ENCODE data around the gene ACVR1C.
A peak's percentile ranks its signal among the peaks of the same experiment; 100 is the strongest.
"Not testable (repeated sequence)": the region's sequence is repeated elsewhere in the genome, so short reads cannot be mapped to it uniquely, and the experiment has no call there.

Gene ACVR1C

DNA sequence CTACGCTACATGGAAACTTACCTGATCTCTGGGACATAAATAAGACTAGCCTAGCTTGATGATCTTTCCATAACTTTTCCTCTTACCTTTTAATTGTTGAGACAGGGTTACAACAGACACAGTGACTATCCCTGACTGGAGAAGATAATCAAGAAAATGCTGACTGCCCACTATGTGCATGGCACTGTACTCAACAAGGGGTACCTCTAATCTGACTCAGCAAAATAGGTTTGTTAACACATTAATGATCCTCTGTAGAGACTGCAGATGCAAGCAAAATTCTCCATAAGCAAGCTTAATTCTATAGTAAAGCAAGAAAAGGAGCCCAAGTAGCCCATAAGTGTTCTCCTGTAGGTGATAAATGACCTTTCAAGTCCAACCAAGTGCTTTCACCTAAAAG lies 25.5 kb downstream of the ACVR1C start:
- Mint-ChIP-seq H3K4me3 (no peak overlapping the region), H3K36me3 (no peaks in the 10 kb centered on the region), H3K27ac (no peak overlapping the region), H3K27me3 (peaks cover 3% of the 10 kb centered on the region), H3K9me3 (no peaks in the 10 kb centered on the region), H3K4me1 (no peaks in the 10 kb centered on the region)
- ATAC-seq: no peak

DNA sequence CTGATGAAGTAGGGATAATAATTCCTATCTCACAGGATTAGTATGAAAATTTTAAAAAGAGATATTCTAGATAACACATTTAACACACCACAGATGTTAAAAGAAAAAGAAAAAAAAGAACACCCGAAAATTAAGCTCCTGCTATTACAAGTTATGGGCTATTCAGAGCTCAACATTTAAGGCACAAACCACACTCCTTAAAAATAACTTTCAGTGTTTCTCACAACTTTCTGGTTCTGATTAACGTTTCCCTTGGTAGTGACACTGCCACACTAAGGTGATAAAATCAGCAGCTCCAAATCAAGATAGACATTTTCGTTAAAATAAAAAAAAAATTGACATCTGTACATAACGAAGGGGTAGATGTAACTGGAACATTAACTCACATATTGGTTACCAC lies 26.9 kb downstream of the ACVR1C start:
- ATAC-seq: no peak
- Mint-ChIP-seq H3K27ac (no peak overlapping the region), H3K27me3 (no peaks in the 10 kb centered on the region), H3K4me3 (no peak overlapping the region), H3K9me3 (no peaks in the 10 kb centered on the region), H3K4me1 (peaks cover 8% of the 10 kb centered on the region), H3K36me3 (no peaks in the 10 kb centered on the region)

DNA sequence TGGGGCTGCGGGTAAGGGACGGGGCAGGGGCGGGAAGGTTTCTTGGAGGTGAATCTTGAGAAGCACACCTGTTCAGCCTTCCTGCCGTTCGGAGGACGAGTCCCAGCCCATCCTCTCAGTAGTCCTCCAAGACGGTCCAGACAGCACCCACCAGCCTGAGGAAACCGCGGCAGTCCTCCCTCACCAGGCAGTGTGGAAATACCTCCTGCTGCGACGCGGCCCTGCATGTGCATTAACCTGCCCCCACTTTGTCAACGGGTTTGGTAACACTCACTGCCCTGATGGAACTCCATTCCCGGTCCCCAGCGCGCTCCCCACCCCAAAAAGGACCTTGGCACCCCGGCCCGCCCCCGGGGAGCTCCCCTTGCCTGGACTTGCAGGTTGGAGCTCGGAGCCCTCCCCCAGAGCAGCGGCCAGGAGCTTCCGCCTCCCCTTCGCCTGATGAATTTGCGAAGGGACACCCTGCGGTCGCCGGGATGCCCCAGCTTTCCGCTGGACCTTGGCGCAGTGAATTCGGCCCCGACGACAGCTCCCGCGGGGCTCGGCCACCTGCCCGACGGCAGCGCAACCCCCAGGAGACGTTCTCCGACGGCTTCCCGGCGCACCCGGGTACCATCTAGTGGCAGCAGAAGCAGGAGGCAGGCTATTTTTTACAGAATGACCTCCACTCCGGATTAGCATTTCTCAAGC lies 31.5 kb downstream of the ACVR1C start:
- peak overlapping the region; percentile 61 for H3K4me3 Mint-ChIP-seq

DNA sequence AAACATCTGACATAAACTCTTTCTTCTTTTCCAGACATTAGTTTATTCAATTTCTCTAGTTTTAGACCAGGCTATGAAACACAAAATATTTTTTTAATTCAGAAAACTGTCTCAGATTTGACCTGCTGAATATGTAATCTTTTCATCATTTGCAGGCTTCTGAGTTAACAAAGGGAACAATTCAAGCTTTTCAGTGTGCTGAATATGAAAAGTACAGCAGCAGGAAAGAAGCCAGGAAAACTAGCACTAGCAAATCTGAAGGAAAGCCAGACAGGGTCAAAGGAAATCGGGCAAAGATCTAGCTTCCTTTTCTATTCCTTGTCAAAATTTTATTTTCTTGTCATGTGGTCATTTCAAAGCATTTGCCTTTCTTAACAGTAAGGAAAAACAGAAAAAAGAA lies 35.3 kb downstream of the ACVR1C start:
- no peak for ATAC-seq
- H3K27me3 Mint-ChIP-seq: no peaks in the 10 kb centered on the region
- H3K4me1 Mint-ChIP-seq: peaks cover 14% of the 10 kb centered on the region
- H3K4me3 Mint-ChIP-seq: no peak overlapping the region
- H3K9me3 Mint-ChIP-seq: no peaks in the 10 kb centered on the region
- H3K36me3 Mint-ChIP-seq: no peaks in the 10 kb centered on the region
- H3K27ac Mint-ChIP-seq: no peak overlapping the region

More for the DNA sequence above, 31.5 kb downstream of the ACVR1C start:
- Mint-ChIP-seq H3K4me1 (peaks cover 14% of the 10 kb centered on the region), H3K27ac (no peak overlapping the region), H3K9me3 (no peaks in the 10 kb centered on the region), H3K27me3 (no peaks in the 10 kb centered on the region), H3K36me3 (no peaks in the 10 kb centered on the region)
- peak; percentile 69 for ATAC-seq

DNA sequence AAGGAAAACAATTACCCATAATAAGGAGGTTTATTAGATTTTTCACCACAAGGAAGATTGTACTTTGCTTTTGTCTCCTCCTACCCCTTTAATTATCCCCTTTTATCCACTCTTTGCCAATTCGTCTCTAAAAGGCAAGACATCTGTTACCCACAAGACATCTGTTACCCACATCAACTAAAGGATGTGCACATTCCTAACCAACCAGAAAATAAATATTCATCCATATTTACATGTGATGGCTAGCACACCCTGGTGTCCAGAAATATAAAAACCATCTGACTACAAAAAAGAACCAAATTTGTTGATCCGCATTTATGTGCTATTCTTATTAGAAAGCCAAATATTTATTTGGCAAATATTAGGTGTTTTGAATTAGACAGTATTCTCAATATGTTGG lies 35.7 kb downstream of the ACVR1C start:
- no peaks in the 10 kb centered on the region for H3K27me3 Mint-ChIP-seq
- no peak overlapping the region for H3K27ac Mint-ChIP-seq
- H3K36me3 Mint-ChIP-seq: no peaks in the 10 kb centered on the region
- no peak for ATAC-seq
- no peak overlapping the region for H3K4me3 Mint-ChIP-seq
- no peaks in the 10 kb centered on the region for H3K9me3 Mint-ChIP-seq
- H3K4me1 Mint-ChIP-seq: peaks cover 14% of the 10 kb centered on the region

DNA sequence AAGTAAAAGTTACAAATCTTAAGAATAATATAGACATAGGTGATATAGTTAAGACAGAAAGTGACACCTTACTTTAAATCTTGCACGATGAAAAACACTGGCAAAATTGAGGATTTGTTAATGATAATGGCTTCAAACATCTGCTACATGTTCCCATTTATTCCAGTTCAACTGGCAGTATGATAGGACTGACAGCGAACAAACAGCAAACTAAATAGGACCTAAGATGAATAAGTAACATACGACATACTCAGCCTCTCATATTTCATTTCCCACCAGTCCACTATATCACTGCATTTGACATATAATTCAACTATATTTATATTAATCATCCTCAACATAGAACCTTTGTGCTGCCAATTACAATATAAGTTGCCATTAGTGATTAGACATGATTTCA lies 36.3 kb downstream of the ACVR1C start:
- no peaks in the 10 kb centered on the region for H3K9me3 Mint-ChIP-seq
- no peaks in the 10 kb centered on the region for H3K27me3 Mint-ChIP-seq
- peaks cover 11% of the 10 kb centered on the region for H3K4me1 Mint-ChIP-seq
- no peak for ATAC-seq
- no peak overlapping the region for H3K27ac Mint-ChIP-seq
- H3K4me3 Mint-ChIP-seq: no peak overlapping the region
- no peaks in the 10 kb centered on the region for H3K36me3 Mint-ChIP-seq

DNA sequence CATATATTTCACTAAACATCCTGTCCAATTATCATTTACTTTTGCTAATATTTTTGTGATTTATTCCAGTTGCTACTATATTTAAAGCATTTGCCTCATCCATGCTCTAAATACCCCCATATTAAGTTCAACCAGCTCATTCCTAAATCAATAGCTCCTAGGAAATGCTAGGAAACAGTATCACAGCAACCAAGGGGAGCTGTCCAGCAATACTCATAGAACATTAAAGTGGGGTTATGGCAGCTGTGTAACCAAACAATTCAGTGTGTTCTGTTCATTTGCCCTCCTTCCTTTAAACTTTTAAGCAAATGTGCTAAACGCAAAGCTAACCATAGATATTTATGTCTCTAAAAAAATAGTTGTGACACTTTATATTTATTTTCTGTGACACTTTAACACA lies 41.1 kb downstream of the ACVR1C start:
- Mint-ChIP-seq H3K4me1 (peaks cover under 1% of the 10 kb centered on the region), H3K27me3 (no peaks in the 10 kb centered on the region)

DNA sequence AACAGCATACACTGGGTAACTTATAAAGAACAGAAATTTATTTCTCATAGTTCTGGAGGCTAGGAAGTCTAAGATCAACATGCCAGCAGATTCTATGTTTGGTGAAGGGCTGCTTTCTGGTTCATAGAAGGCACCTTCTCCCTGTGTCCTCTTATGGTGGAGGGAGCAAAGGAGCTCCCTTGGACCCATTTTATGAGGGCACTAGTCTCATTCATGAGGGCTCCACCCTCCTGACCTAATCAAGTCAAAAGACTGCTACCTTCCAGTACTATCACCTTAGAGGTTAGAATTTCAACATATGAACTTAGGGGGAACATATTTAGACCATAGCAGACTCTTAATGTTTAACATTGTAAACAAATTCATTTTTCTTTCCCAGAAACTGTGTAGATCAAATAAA lies 54.5 kb downstream of the ACVR1C start:
- H3K27me3 Mint-ChIP-seq: peaks cover 14% of the 10 kb centered on the region
- H3K4me3 Mint-ChIP-seq: no peak overlapping the region
- no peaks in the 10 kb centered on the region for H3K9me3 Mint-ChIP-seq
- ATAC-seq: no peak
- no peaks in the 10 kb centered on the region for H3K36me3 Mint-ChIP-seq
- H3K27ac Mint-ChIP-seq: no peak overlapping the region
- peaks cover 5% of the 10 kb centered on the region for H3K4me1 Mint-ChIP-seq

More for the DNA sequence above, 41.1 kb downstream of the ACVR1C start:
- H3K36me3 Mint-ChIP-seq: no peaks in the 10 kb centered on the region
- no peak overlapping the region for H3K4me3 Mint-ChIP-seq
- no peak overlapping the region for H3K27ac Mint-ChIP-seq
- no peaks in the 10 kb centered on the region for H3K9me3 Mint-ChIP-seq
- no peak for ATAC-seq

DNA sequence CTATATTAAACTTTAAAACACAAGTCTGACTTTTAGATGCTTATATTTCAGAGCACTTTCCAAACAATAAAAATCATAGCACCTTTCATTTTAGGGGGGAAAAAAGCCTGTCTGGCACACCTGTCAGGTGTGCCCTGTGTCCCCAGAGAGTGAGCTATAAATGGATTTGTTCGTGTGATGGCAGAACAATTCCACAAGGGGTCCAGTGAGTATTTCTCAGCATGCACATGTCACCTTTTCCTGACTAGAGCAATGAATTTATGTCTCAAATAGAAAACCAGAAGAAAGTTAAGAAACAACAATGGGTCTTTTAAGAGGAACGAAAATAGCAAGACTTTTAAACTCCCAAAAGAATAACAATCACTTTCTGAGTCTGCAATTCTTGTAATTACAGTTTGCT lies 55.9 kb downstream of the ACVR1C start:
- H3K4me1 Mint-ChIP-seq: peaks cover 5% of the 10 kb centered on the region
- no peak for ATAC-seq
- H3K4me3 Mint-ChIP-seq: no peak overlapping the region
- H3K36me3 Mint-ChIP-seq: no peaks in the 10 kb centered on the region
- H3K27me3 Mint-ChIP-seq: peaks cover 5% of the 10 kb centered on the region
- H3K27ac Mint-ChIP-seq: no peak overlapping the region
- no peaks in the 10 kb centered on the region for H3K9me3 Mint-ChIP-seq

DNA sequence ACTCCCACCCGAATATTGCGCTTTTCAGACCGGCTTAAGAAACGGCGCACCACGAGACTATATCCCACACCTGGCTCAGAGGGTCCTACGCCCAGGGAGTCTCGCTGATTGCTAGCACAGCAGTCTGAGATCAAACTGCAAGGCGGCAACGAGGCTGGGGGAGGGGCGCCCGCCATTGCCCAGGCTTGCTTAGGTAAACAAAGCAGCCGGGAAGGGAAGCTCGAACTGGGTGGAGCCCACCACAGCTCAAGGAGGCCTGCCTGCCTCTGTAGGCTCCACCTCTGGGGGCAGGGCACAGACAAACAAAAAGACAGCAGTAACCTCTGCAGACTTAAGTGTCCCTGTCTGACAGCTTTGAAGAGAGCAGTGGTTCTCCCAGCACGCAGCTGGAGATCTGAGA lies 62.0 kb downstream of the ACVR1C start:
- H3K4me3 Mint-ChIP-seq, H3K9me3 Mint-ChIP-seq, H3K27ac Mint-ChIP-seq, H3K36me3 Mint-ChIP-seq, H3K27me3 Mint-ChIP-seq, ATAC-seq, H3K4me1 Mint-ChIP-seq: not testable (repeated sequence)

DNA sequence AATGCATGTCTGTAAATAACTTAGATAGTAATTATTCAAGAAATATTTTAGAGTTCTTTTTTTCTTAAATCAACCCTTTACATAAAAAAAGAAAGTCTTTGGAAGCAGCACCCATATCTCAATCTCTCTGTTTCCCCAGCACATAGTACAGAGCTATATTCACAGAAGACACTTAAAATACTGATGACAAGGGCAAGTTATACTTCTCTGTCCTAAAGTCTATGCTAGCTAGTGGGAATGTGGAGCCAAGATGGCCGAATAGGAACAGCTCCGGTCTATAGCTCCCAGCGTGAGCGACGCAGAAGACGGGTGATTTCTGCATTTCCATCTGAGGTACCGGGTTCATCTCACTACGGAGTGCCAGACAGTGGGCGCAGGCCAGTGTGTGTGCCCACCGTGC lies 62.6 kb downstream of the ACVR1C start:
- not testable (repeated sequence) for H3K27me3 Mint-ChIP-seq, H3K4me1 Mint-ChIP-seq, H3K4me3 Mint-ChIP-seq, H3K9me3 Mint-ChIP-seq, H3K27ac Mint-ChIP-seq, ATAC-seq, H3K36me3 Mint-ChIP-seq

DNA sequence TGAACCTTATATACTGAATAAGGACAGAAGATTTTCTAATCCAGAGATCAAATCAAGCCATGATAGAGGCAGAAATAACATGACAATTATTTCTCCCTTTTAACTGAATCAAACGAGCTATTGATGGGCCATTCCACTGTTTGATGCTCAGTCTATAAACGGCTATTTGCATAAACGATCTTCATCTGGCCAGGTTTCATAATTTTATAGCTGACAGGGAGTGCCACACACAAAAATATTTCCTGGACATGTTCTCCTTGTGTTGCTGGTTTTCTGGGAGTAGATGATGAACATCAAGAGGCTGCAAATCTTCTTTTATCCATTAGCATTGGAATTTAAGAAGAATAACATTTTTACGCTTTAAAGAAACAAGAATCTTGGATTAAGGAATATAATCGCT lies 63.1 kb downstream of the ACVR1C start:
- Mint-ChIP-seq H3K4me3 (no peak overlapping the region), H3K27ac (no peak overlapping the region), H3K4me1 (peaks cover 7% of the 10 kb centered on the region), H3K9me3 (no peaks in the 10 kb centered on the region), H3K27me3 (no peaks in the 10 kb centered on the region), H3K36me3 (no peaks in the 10 kb centered on the region)
- ATAC-seq: no peak

DNA sequence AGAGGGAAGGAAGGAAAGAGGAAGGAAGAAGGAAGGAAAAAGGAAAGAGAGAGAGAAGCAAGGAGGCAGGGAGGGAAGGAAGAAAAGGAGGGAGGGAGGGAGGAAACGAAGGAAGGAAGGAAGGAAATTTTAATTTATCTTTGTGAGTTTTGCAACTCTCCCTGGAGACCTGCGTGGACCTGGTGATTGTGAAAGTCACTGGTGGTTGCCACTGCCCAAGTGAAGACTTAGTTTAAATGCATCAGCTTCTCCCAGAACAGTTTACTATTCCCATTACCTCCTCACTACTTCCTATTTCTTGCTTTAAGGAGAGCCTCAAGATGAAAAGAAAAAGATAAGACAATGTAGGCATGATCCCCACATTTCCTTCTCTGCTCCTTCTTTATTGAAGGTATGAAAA lies 68.8 kb downstream of the ACVR1C start:
- Mint-ChIP-seq H3K4me1 (peaks cover 7% of the 10 kb centered on the region), H3K27me3 (no peaks in the 10 kb centered on the region), H3K4me3 (no peak overlapping the region), H3K36me3 (no peaks in the 10 kb centered on the region), H3K27ac (no peak overlapping the region), H3K9me3 (no peaks in the 10 kb centered on the region)
- no peak for ATAC-seq

DNA sequence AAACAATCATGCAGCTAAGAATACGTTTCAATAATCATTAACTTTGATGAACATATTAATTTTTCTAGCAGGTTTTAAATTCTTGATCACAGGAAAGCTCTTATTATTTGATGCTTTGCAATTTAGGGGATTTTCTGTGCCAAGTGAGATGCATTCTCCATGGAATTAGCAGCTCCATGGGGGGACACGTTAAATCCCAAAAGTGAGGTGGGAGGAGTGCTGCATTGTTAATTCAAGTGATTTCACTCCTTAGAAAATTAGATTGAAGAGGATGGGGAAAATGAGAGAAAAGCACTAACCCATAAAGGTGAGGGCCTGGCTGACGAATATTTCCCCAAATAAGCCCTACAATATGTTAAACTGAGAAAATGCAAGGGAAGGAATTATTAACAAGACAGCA lies 69.2 kb downstream of the ACVR1C start:
- H3K9me3 Mint-ChIP-seq: no peaks in the 10 kb centered on the region
- no peak overlapping the region for H3K27ac Mint-ChIP-seq
- H3K4me3 Mint-ChIP-seq: no peak overlapping the region
- no peak for ATAC-seq
- H3K27me3 Mint-ChIP-seq: no peaks in the 10 kb centered on the region
- peaks cover 7% of the 10 kb centered on the region for H3K4me1 Mint-ChIP-seq
- no peaks in the 10 kb centered on the region for H3K36me3 Mint-ChIP-seq

DNA sequence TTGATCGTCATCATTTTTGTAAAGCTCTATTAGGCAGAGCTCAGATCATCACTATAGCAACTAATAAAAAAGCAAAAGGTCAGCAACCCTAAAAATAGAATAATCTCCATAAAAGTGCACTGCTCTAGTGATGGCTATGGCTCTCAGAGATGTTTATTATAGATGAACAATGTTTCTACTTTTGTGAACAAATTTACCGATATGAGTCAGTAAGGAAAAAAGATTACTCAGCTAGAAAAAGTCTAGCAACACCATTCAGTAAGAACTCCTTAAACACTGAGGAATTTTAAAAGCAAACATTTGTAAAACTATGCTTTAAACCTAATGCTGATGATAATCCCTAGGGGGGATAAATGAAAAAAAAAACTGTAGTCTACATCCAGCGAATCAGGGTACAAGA lies 69.6 kb downstream of the ACVR1C start:
- H3K4me3 Mint-ChIP-seq: no peak overlapping the region

DNA sequence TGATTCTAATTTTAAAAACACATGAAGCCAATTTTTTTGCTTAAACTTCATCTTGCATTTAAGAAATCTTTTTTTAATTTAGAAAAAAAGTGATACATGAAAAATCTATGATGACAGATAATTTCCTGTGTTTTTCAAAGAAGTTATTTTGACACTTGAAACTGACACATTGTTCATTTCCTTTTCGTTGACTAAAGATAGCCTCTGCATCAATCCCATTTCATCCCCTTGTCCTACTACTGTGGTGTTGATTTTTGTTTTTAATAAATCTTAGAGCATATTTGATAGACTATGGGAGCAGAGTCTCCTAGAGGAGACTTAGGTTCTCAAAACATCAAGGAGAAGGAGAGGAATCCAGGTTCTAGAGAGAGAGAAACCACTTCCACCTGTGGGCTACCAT lies 70.9 kb downstream of the ACVR1C start:
- H3K36me3 Mint-ChIP-seq: no peaks in the 10 kb centered on the region
- no peak overlapping the region for H3K27ac Mint-ChIP-seq
- H3K9me3 Mint-ChIP-seq: no peaks in the 10 kb centered on the region
- peaks cover 10% of the 10 kb centered on the region for H3K4me1 Mint-ChIP-seq
- H3K4me3 Mint-ChIP-seq: no peak overlapping the region
- ATAC-seq: no peak
- H3K27me3 Mint-ChIP-seq: no peaks in the 10 kb centered on the region

More for the DNA sequence above, 69.6 kb downstream of the ACVR1C start:
- no peaks in the 10 kb centered on the region for H3K36me3 Mint-ChIP-seq
- H3K9me3 Mint-ChIP-seq: no peaks in the 10 kb centered on the region
- H3K27me3 Mint-ChIP-seq: no peaks in the 10 kb centered on the region
- H3K4me1 Mint-ChIP-seq: peaks cover 10% of the 10 kb centered on the region
- no peak for ATAC-seq
- no peak overlapping the region for H3K27ac Mint-ChIP-seq

DNA sequence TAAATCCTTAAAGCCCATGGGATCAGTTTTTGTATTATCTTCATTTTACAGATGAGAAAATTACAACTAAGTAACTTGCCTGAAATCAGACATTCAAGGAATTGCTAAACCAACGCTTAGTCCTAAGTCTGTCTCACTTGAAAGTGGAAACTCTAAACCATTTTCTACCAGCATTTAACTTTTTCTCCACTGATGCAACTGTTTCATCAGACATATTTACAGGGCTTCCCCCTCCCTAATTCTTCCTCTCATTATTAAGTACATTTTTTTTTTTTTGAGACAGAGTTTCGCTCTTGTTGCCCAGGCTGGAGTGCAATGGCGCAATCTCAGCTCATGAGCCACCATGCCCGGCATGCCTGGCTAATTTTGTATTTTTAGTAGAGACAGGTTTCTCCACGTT lies 88.6 kb downstream of the ACVR1C start:
- Mint-ChIP-seq H3K27ac (no peak overlapping the region), H3K4me1 (no peaks in the 10 kb centered on the region), H3K4me3 (no peak overlapping the region), H3K27me3 (no peaks in the 10 kb centered on the region), H3K36me3 (no peaks in the 10 kb centered on the region), H3K9me3 (peaks cover 3% of the 10 kb centered on the region)
- no peak for ATAC-seq
